GOT3 (cell line): ENCODE data around the gene ANO2.

ENCODE experiments used
- DNase-seq: peaks from one replicate; lab custom pipeline; 2025; ENCODE audit warnings: mixed read lengths; lab: John Stamatoyannopoulos, UW

ANO2 gene

DNA sequence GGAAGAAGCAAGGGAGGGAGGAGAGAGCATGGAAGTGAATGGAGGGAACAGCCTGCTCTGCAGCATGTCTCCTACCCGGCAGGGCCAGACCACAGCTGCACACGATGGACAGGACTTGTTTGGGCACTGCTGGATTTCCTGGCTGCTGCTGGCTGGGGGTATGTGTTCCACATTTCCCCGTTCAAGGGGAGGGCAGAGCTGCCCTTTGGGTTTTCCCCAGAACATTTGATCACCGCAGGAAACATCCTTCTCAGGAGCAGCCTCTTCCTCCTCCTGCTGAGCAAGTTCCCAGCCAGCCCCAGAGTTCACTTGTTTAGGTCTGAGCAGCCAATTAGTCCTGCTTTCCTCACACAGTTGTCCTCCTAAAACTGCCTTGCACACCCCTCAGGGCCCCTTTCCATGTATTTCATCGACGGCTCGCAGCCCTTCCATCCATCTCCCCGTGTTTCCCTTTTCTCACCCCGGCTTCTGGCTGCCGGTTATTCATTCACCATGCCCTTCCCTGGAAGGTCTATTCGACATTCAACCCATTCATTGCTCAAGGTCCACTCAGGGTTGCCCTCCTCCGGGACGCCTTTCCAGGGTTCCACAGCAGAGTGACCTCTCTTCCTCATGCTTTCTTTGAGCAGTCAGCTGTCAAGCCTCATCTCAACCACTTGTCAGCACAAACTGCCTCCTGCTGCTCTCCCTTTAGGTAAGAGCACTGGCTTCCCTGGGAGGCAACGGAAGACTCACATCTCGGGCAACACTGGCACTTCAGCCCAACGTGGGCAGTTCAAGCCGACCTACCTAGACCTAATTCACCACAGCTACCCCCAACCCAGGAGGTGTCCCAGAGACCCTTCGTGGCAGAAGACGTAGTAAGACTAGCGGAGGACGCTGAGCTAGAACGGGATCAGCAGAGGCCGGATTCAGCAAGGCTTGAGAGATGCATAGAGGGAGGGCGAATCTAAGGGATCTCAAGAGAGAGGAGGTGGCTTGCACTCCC lies 20.1 kb upstream of the ANO2 start:
- no peak for DNase-seq

DNA sequence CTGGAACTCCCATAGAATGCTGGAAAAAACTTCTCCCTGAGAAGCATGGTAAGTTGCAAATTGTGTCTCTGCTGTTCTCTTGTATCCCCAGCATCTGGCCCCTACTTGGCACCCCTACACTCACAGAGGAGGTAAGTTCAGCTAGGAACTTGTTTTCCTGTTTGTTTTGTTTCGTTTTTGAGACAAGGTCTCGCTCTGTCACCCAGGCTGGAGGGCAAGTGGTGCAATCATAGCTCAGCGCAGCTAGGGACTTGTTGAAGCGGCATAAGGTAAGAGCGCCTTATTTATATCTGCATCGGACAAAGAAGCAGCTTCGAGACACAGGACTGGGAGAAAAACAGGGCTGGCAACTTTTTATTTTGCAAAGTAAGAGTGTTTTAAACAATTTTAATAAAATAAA lies 18.5 kb upstream of the ANO2 start:
- no peak for DNase-seq

DNA sequence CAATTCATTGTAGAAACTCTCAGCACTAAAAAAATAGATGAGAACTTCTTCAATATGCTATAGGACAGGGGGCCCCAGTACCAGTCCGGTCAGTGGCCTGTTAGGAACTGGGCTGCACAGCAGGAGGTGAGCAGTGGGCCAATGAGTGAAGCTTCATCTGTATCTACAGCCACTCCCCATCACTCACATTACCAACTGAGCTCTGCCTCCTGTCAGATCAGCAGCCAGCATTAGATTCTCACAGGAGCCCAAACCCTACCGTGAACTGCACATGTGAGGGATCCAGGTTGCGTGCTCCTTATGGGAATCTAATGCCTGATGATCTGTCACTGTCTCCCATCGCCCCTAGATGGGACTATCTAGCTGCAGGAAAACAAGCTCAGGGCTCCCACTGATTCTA lies 15.7 kb upstream of the ANO2 start:
- DNase-seq, result no peak

DNA sequence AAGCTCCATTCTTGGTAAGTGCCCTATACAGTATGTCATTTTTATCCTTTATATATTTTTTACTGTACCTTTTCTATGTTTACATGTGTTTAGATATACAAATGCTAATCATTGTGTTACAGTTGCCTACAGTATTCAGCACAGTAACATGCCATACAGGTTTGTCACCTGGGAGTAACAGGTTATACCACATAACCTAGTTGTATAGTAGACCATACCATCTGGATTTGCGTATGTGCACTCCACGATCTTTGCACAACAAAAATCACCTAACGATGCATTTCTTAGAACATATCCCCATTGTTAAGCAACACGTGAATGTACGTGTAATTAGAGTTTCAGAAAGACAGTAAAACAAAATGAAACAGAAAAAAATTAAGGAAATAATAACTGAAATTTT lies 11.9 kb upstream of the ANO2 start:
- no peak for DNase-seq

DNA sequence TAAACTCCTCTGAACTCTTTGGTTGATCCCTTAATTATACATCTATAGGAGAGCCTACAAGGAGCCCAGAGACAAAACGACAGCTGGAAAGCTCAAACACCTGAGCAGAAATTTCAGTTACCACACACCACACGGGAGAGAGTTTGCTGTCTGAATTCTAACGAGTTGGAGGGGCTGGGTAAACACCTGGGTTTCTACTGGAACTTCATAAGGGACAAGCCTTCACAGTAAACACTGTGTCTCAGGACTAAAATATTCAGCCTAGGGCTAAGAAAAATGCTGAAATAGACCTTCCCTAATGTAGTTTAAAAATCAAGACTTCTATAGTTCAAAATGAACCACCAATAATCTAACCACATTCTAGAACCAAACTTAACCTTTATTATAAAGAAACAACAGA lies 9.6 kb upstream of the ANO2 start:
- DNase-seq, result no peak

DNA sequence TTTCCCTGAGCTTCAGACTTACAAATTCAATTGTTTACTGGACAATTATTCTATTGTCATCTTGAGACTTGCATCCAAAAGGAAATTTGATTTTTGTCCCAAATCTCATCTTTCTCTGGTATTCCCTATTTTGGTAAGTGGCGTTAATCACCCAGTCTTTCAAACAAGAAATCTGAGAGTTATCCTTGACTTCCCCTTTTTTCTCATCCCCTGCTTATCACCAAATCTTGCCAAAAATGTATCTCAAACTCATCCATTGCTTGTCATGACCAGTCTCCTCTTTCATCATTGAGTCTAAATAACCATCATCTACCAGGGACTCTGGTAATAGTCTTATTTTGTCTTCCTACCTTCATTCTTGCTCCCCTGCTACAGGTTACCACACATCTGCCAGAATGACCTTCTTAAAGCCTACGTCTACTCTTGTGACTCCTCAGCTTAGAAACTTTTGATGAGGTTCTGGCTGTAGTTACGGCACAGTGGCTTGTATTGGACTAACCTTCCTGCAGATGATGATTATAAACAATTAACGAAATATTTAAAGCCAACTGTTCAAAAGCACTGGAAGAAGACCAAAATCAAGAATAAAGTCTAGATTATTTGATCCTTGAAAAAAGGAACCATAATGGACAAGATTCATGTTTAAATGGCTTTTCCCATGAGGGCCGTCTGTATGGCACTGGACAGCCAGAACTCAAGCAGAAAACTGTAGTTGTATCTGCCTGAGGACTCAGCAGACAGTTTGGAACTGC lies 9.0 kb upstream of the ANO2 start:
- no peak for DNase-seq

DNA sequence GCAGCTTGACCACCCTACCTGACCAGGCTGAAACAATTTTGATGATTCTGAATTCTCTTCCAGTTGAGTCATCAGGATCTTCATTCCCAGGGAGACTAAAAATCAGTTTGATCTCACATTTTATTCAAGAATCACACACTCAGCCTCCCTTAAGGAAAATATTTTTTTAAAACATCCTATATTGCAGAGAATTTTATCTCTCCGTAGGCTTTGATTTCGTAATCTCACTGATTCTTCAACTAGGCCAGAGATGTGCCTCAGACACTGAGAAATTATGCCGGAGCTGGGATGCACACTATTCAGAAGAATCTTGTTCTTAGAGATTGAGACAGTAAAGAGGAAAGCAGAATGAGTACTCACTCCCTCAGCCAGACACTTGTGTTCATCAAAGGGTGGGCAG lies 7.0 kb upstream of the ANO2 start:
- DNase-seq, result no peak

DNA sequence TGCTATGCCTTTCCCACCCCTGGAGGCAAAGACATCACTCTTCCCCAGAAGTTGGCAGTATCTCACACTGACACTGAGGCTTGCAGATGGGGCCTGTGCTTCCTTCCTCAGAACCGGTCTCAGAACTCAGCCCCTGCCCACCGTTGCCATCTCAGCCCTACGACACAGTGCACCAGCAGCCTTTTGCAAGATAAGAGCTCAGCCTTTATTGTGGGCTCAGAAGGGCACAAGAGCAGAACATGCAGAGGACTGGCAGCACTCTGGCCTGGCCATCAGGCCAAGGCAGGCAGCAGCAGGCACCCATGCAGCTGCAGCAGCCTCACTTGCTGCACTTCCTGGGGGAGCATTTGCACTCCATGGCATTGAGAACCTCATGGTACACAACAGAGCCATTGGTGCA lies 3.6 kb upstream of the ANO2 start:
- DNase-seq, result no peak

DNA sequence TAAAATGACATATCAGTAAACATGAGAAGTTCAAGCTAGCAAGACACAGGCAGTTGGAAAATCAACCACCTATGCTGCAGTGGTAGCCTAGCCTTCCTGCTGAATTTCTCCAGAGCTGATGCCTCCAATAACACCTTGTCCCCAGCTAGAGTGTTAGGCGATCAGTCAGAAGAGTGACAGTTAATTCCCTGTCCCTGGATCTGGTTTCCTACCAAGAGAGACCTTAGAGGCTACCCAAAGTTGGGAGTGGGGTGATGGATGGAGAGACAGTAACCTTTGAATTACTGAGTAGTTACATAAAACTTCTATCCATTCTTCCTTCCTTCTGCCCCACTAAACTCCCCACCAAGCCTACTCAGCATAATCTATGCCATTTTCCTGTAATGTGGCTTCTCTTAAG lies 1.9 kb upstream of the ANO2 start:
- DNase-seq, result no peak

DNA sequence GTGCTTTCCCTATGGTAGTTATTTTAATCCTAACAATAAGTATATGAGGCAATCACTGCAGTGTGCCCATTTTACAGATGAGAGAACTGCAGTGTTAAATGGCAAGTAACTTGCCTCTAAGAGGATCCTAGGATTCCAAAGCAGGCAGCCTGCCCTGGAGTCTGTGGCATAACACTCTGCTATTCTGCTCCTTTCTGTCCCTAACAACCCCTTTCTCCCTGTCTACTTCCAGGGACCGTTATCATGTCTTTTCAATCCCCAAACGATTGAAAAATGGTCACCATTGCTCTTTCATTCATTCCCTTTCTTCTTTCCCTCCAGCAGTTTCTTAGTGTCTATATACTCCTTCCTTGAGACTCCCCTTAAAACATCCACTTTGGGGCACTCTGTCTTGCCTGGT lies 1.3 kb upstream of the ANO2 start:
- no peak for DNase-seq

DNA sequence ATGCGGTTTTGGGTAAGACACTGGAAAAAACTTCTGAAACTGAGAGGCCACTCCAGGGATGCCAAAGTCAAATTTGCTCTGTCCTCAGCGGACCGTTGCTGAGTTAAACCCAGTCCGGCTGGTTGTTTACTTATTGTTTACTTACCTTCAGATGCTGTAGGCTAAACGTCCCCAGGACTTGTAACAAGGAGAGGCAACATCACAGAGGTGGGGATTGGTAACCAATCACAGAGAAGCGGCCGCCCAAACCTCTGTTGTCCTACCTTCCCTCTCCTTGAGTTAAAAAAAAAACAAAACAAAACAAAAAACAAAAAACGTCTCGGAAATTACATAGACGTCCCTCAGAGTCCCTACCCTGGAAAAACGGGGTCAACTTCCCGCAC lies 380 bp downstream of the ANO2 start:
- no peak for DNase-seq

DNA sequence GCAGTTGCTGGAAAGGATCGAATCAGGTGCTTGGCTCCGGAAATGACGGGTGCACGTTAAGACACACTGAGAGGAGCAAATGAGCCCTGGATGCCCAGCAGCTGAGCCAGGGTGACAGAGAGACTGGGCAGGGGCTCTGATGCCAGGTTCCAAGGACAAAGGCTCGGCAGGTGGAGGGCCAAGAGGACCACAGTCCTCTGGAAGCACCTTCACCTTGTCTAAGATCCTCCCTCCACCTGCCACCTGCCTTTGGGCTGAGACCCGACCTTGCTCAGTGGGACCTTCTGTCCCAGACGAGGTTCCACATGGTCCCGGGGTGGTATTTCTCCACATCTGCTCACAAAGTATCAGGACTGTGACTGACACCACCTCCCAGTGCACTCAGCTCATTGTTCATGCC lies 1.0 kb downstream of the ANO2 start:
- no peak for DNase-seq

DNA sequence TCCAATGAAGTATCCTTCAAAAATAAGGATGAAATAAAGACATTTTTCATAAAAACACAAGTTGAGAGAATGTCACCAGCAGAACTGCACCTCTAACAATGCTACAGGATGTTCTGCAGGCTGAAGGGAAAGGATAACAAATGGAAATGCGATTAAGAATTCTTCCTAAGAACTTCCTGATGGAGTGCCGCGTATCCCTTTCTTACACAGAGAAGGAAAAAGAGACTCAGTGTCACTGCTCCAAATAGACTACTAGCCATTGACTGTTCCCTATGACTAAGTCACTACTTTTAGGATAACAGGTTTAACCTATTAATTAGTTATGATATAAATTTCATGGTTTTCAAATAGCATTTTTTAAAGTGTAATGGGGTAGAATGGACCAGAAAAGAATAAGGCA lies 3.2 kb downstream of the ANO2 start:
- no peak for DNase-seq

DNA sequence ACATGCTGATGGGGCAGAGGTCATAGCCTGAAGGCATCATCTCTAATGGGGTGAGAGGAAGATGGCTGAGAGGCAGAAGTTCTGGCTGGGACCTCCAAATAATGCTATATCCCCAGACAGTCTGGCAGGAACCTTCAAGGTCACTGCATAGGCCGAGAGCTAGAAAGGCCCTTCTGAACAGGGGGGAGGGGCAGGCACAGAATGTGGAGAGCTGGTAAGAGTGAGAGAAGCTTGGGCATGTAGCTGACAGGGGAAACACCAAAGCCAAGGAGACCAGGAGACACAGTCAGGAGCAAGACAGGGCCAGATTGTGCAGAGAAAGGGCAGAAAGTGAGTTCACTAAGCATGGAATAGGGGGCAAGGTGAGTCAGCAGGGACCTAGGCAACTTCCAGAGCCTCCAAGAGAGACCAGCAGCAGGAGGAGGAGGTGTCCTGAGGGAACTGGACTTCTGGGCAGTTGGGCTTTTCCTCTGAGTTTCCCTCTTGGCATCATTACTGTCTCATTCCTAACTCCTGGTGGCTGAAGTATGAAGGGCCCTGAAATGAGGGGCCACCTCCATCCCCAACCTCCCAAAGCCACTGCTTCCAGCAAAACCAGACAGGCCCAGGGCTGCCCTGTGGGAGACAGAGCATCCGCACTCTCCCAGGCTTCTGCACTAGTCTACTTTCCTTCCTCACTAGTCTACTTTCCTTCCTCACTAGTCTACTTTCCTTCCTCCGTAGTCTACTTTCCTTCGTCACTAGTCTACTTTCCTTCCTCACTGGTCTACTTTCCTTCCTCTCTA lies 17.1 kb downstream of the ANO2 start:
- no peak for DNase-seq

DNA sequence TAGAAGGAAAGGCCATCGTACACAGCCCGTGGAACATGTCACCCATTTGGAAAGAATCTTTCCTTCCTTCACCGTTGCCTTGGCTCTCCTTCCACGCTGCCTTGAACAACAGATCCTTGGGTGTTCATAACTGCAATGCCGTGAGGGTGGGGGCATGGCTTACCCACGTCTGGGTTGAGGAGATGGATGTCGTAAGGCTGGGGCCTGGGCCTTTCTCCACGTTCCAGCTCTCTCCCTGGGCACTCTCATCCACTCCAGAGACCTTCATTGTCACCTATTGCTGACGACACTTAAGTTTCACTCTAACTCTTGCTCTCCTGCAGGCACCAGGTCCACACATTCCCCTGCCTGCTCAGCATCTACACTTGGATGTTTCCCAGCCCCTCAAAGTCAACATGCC lies 19.4 kb downstream of the ANO2 start:
- no peak for DNase-seq

DNA sequence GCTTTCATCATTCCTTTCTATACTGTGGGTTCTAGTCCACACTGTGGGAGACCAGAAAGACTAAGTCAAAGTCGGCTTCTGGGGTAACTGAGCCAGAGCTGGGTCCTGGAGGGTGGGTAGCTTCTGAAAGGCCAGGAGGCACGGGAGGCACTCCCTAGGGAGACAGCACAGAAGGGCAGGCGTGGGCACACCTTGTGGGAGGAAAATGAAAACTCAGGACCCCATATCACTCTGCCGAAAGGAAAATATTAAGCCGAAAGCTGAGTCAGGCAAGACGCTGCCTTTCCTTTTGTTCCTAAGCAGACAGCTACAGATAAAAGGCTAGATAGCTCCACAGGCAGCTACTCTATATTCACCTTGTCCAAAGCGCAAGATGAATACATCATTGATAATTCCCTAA lies 20.7 kb downstream of the ANO2 start:
- DNase-seq, result no peak

DNA sequence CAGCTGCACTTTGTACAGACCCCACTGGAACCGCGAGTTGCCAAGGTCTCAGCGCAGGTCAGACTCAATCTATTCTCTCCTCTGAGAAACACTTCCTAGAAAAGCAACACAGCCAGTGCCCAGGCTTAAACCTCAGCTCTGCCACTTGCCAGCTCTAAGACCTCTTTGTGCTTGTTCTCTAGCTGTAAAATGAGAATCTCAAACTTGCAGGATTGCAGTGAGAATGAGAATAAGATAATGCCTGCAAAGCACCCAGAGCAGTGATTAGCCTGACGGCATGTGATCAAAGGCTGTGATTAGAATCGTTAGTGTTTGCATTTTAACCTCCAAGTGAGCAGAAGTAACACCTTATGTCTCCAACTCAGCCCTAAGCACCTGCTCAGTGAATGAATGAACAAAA lies 21.3 kb downstream of the ANO2 start:
- DNase-seq, result no peak

DNA sequence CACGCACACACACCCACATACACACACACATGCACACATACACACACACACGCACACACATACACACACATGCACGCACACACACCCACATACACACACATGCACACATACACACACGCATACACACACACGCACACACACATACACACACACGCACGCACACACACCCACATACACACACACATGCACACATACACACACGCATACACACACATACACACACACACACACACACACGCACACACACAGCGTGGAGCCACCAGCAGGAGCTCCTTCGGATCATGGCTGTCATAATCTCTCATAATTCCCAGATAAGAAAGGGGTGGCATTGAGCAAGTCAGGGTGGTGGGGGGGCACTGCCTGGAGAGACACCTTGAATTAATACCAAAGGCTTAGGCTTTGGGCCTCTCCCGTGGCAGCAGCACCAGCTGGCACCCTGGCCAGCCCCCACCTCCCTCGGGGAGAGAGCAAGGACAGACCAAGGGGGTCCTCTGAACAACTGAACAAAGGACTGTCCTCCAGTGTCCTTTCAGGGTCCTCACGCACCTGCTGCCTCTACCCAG lies 21.9 kb downstream of the ANO2 start:
- no peak for DNase-seq

DNA sequence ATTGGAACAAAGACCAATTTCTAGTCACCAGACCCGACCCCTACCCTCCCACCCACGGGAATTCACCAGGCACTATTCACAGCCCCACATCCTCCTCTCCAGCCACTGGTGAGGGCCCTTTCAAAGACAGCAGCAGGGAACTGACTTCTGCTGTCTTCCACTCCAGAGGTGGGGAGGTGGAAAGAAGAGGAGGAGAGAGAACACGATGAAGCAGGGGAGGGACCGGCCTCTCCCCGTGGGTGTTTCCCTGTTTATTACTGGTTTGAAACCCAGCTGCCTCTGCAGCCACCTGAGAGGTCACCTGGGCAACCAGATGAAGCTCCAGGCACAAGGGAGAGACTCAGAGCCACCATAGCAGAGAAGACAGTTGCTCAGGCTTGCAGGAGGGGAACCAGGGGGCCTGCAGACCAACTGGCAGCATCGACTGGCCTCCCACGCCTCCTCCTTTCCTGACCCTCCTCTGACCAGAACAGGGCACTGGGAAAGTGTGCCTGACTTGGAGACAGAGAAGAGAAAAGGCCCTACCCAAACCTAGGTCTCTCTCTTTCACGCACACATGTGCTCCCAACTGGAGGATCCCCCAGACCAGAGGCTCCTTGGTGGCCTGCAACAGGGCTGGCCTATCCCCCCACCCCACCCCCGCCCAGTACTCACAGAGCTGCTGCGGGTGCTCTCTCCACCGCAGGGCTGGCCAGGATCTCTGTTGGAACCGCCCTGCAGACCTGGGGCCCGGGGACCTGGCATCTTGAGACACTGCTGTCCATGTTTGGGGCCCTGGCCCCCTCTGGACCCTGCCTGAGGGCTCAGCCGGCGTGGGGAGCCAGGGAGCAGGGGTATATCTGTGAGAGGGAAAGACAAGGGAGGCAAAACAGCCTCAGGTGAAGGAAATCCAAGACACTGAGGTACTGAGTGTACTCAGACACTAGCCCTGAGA lies 22.8 kb downstream of the ANO2 start:
- DNase-seq, result no peak

DNA sequence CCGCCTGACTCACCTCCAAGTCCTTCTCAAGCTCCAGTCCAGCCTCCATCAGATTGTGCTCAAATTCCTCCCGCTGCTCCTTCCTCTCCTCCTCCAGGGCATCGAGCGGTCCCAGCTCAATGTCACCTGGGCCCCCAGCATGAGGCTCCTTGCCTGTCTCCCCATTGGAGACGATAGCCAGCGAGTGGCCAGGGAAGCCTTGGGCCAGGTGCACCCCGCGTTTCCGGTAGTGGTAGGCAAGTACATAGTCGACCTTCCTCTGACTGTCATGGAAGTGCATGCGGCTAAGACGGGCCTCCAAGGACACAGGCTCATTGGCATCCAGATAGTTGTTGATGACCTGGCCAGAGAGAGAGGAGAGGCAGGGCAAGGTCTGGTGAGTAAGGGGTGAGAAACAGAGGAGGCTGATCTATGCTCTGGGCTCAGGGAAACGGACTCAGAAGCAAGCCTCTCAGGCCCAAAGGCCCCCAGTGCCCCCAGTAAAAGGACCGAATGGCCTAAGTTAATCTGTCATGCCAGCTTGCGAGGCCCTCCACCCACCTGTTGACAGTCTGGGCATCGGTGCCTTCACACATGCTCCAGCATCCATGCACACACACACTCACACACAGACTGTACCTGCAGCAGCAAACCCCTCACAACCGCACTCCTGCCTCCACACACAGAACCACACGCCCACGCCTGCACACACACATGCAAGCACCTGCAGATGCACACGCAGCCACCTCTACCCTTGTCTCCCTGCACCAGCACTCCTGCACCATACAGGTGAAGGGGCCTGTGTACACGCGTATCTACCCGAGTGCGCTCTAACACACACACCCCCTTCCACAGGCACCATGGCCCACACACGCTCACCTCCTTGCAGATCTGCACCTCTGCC lies 23.8 kb downstream of the ANO2 start:
- DNase-seq, result no peak
